Measurements from ENCODE around the gene ANKRD11.

The ANKRD11 gene

GRCh38 chr16:89293276-89294143 lies 196.9 kb downstream of the ANKRD11 start:
- no peak for DNase-seq (ENCODE audit: extremely low spot score)
- TF ChIP-seq CTCF (IDR thresholded peaks at IDR 0.05; ENCODE audit: control extremely low read depth, extremely low read depth, low read depth, missing control alignments) = no peak
- CTCF ChIA-PET = interaction anchor here (0.7 to 1.5 kb wide), 3 partner anchors 11 to 27 kb away, joined by 3 read pairs; no protein-coding TSS in a partner anchor
- POLR2A ChIA-PET = no interaction called here

DNA sequence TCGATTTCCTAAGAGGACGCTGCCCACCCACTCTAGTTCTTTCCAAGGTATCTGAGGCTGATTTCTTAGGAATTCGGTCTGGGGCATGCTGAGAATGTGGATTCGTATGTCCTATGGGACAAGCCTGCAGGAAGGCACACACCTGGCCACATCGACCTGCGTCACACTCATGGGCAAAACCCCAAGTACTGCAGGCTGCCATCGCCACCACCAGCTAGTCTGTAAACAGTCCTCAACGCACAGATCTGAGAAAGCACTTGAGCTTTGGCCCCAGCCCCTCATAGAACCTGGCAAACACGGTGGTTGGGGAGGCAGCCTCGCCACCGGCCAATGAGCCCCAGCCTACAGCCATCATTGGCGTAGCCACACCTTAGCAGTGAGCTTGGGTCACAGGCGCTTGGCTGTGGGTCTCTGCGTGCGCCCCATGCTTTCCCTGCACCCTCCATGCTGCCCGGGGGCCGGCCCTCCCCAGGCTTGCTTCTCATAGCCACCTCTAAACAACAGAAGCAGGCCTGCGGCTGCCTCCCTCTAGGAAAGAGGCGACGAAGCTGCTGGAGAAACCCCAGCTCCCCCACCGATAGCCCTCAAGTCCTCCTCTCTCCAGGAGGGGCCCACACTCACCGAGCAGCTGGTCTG lies 197.8 kb downstream of the ANKRD11 start:
- CTCF ChIA-PET = interaction anchor here (1.5 kb wide), 1 partner anchor 28 kb away, joined by 3 read pairs; no protein-coding TSS in a partner anchor
- no peak for TF ChIP-seq CTCF (IDR thresholded peaks at IDR 0.05; ENCODE audit: control extremely low read depth, extremely low read depth, low read depth, missing control alignments)
- POLR2A ChIA-PET = no interaction called here

GRCh38 chr16:89291776-89292175 lies 198.6 kb downstream of the ANKRD11 start:
- TF ChIP-seq CTCF (IDR thresholded peaks at IDR 0.05; ENCODE audit: control extremely low read depth, extremely low read depth, low read depth, missing control alignments) = no peak
- DNase-seq (ENCODE audit: extremely low spot score) = no peak
- ChIA-PET POLR2A (no interaction called here), CTCF (no interaction called here)

More for the DNA sequence above, 197.8 kb downstream of the ANKRD11 start:
- no peak for DNase-seq (ENCODE audit: extremely low spot score)

DNA sequence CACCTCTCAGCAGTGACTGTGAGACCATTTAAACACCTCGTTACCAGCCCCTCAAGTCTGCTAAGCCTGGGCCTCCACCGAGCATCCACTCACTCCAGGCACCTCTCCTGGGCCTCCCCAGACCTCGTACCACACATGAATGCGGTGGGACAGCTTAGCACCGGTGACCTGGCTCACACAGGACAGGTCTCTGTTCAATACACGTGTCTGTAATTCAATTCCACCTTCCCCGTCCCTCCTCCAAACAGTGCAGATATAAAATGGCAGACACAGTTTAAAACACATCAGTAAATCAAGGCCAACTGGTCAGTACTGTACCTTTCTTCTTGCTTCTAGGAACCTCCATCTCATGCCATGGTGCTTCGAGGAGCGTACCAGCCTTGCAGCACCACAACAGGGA lies 199.0 kb downstream of the ANKRD11 start:
- DNase-seq (ENCODE audit: extremely low spot score) = no peak
- CTCF ChIA-PET = no interaction called here
- no peak for TF ChIP-seq CTCF (IDR thresholded peaks at IDR 0.05; ENCODE audit: control extremely low read depth, extremely low read depth, low read depth, missing control alignments)
- POLR2A ChIA-PET = no interaction called here

- no peak for TF ChIP-seq CTCF (IDR thresholded peaks at IDR 0.05; ENCODE audit: control extremely low read depth, extremely low read depth, low read depth, missing control alignments)
- CTCF ChIA-PET = no interaction called here
- POLR2A ChIA-PET = no interaction called here
- no peak for DNase-seq (ENCODE audit: extremely low spot score)
Observed at GRCh38 chr16:89290887-89291286, 199.5 kb downstream of the ANKRD11 start.

- no peak for DNase-seq (ENCODE audit: extremely low spot score)
- no peak for TF ChIP-seq CTCF (IDR thresholded peaks at IDR 0.05; ENCODE audit: control extremely low read depth, extremely low read depth, low read depth, missing control alignments)
- ChIA-PET CTCF (no interaction called here), POLR2A (no interaction called here)
Observed at GRCh38 chr16:89290472-89290871, 199.9 kb downstream of the ANKRD11 start.
